Fibroblast of skin of left biceps (primary cell): Measurements from ENCODE around the gene DUSP28.
"Not testable (repeated sequence)": the region's sequence is repeated elsewhere in the genome, so short reads cannot be mapped to it uniquely, and the experiment has no call there.

ENCODE experiments used
- DNase-seq, 2 experiments: peaks; one replicate each; pipeline ENCODE4 v3.0.0-alpha.2; 2013; ENCODE audit warnings: low read depth in 2 of 2

Gene DUSP28

GRCh38 chr2:240527153-240527750, 32.9 kb upstream of the DUSP28 start:
- no peak for DNase-seq

DNA sequence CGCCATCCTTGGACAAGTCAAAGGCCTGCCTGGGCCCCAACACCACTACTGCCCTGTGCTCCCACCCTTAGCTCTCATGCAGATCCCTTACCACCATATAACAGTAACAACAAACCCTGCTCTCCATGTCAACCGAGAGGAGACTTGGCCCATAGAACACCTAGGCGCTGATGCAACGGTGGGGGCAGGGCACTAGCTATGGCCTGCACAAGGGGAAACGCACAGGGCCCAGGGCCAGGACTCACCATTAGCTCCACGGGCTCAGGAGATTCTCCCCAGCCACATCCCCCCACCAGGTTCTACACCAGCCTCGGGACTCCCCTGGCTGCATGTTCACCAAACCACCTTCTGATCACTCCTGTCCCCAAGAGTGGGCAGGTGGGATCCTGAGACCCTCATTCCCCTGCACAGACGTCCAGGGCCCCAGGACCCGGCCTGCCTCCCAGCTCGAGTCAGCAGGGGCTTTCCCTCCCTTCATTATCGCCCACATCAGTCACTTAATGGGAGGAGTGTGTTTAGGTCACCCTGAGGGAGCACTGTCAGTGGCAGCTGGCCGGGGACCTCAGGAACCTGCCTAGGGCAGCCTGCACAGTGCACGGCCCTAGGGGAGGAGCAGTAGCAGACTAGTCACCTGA, 31.6 kb upstream of the DUSP28 start:
- no peak for DNase-seq

- no peak for DNase-seq
These were observed 30.7 kb upstream of the DUSP28 start for GRCh38 chr2:240529344-240529999.

DNA sequence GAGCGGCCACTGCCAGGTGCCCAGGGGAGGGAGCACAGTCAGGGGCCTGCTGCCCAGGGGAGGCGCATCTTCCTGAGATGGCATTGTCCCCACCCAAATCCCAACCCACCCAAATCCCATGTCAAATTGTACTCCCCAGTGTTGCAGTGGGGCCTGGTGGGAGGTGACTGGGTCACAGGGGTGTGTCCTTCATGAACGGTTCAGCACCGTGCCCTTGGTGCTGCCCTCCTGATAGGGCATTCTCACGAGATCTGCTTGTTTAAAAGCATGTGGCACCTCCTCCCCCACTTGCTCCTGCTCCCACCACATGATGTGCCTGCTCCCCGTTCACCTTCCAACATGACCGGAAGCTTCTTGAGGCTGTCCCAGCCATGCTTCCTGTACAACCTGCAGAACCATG, 30.0 kb upstream of the DUSP28 start:
- DNase-seq: no peak

DNA sequence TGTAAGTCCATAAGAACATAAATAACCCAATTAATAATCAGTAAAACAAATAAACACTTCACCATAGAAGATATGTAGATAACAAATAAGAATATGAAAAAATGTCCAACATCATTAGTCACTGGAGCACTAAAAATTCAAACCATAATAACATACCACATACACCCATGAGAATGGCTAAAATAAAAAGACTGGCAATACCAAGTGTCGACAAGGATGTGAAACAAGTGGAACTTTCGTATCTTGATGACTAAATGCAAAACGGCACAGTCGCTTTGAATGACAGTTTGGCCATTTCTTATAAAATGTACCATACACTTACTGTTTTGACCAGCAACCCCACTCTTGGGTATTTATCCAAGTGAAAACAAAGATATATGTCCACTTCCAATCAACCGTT, 29.1 kb upstream of the DUSP28 start:
- no peak for DNase-seq

GRCh38 chr2:240532031-240532775, 28.0 kb upstream of the DUSP28 start:
- DNase-seq: no peak

- no peak for DNase-seq
These were observed 22.0 kb upstream of the DUSP28 start for GRCh38 chr2:240538031-240538780.

- DNase-seq: not testable (repeated sequence)
These were observed 21.1 kb upstream of the DUSP28 start for GRCh38 chr2:240539101-240539500.

GRCh38 chr2:240539906-240540305, 20.3 kb upstream of the DUSP28 start:
- DNase-seq: no peak

- DNase-seq: no peak
These were observed 8.9 kb upstream of the DUSP28 start for GRCh38 chr2:240551288-240551687.

DNA sequence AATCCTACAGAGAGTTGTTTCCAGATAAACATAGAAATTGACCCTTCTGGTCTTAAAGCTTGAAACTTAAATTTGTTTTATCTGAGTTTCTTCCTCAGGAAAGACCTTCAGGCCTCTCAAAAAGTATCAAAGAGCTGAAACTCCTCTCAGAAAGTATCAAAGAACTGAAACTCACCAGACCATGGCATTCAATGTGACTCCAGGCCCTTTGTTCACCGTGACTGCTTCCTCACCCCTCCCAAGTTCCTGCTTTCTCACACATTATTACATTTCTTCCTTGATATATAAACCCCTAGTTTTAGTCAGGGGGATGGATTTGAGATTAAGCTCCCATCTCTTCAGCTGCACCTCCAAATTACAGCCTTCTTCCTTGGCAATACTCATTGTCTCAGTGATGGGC, 8.3 kb upstream of the DUSP28 start:
- DNase-seq: no peak

GRCh38 chr2:240553956-240554480, 6.1 kb upstream of the DUSP28 start:
- no peak for DNase-seq

DNA sequence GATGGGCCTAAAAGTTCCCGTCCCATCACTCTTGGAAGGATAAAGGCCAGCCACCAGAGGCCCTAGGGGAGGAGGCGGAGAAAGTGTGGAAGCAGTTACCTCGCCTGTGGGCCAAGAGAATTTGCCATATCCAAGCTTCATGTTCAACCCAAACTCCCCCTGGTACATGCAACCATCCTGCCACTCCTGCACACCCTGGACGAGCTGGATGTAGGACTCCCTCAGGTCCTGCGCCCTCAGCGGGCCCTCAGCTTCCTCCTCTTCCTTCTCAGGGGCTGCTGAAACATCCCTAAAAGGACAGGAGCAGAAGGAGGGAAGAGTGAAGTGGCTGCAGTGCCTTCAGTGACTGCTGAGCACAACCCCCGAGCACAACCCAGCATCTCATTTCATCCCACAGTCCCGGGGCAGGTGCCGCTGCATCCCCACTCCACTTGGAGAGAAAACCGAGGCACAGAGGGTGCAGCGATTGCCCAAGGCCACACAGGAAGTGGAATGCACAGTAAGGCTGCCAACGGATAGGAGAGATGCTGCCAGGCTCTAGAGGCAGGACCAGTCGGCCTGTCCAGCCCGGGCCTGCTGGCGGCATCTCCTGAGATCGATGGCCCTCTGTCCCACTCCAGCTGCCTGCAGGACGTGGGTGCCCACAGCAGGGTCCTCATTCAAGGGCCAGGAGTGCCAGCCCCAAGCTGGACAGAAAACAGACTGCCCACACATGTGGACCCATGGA, 5.2 kb upstream of the DUSP28 start:
- DNase-seq: no peak

- DNase-seq: no peak
These were observed 4.5 kb upstream of the DUSP28 start for GRCh38 chr2:240555541-240556250.

GRCh38 chr2:240556553-240557100, 3.5 kb upstream of the DUSP28 start:
- DNase-seq: no peak

GRCh38 chr2:240557101-240557751, 2.9 kb upstream of the DUSP28 start:
- DNase-seq: no peak

- DNase-seq: peak in 1 of 2 experiments; percentile 21
These were observed 2.3 kb upstream of the DUSP28 start, which contains the start of gene ANKMY1 for GRCh38 chr2:240557808-240558207. Gene ANKMY1 (minus strand): TSS chr2:240557988. CDS start chr2:240557335, 653 bp downstream.

GRCh38 chr2:240558236-240558761, 1.9 kb upstream of the DUSP28 start:
- DNase-seq: no peak

- DNase-seq: no peak
These were observed 871 bp upstream of the DUSP28 start for GRCh38 chr2:240559286-240559685.
